Loucy (cell line): ENCODE data around the gene MSANTD7.
"Not testable (repeated sequence)": the region's sequence is repeated elsewhere in the genome, so short reads cannot be mapped to it uniquely, and the experiment has no call there.

Experiments used
- H2AFZ ChIP-seq: fragments of 200-600 bp; sonication (generic); 2 replicates; pipeline ENCODE4 v1.6.0; 2016; ENCODE audit warnings: antibody characterized with exemption, mild to moderate bottlenecking, low read length, moderate library complexity
- H3F3A ChIP-seq: fragments of 200-600 bp; 2 replicates; pipeline ENCODE4 v1.6.0; 2016; ENCODE audit warnings: antibody characterized with exemption, low read depth, mild to moderate bottlenecking
- H3K27me3 ChIP-seq: fragments of 200-600 bp; sonication (generic); 2 replicates; pipeline ENCODE4 v1.6.1; 2014; ENCODE audit warnings: low read length, mild to moderate bottlenecking; ENCODE audit not compliant: insufficient read depth, poor library complexity, severe bottlenecking
- H3K36me3 ChIP-seq: fragments of 200-600 bp; sonication (generic); 2 replicates; pipeline ENCODE4 v1.6.1; 2016; ENCODE audit warnings: low read length; ENCODE audit not compliant: insufficient read depth
- H3K4me1 ChIP-seq: fragments of 200-600 bp; sonication (generic); 2 replicates; pipeline ENCODE4 v1.5.1; 2014; ENCODE audit warnings: low read length, mild to moderate bottlenecking; ENCODE audit not compliant: insufficient read depth, poor library complexity, severe bottlenecking
- H3K4me2 ChIP-seq: fragments of 200-600 bp; sonication (generic); 2 replicates; pipeline ENCODE4 v1.6.0; 2014; ENCODE audit warnings: antibody characterized with exemption, low read length, low read depth, mild to moderate bottlenecking; ENCODE audit not compliant: poor library complexity, severe bottlenecking
- H3K4me3 ChIP-seq: fragments of 200-600 bp; sonication (generic); 2 replicates; pipeline ENCODE4 v1.5.1; 2014; ENCODE audit warnings: low read length, mild to moderate bottlenecking, mixed read lengths; ENCODE audit not compliant: poor library complexity, severe bottlenecking
- H3K79me2 ChIP-seq: fragments of 200-600 bp; sonication (generic); 2 replicates; pipeline ENCODE4 v1.6.1; 2014; ENCODE audit warnings: low read length; ENCODE audit not compliant: insufficient read depth
- H3K9ac ChIP-seq: fragments of 200-600 bp; sonication (generic); 2 replicates; pipeline ENCODE4 v1.6.0; 2014; ENCODE audit warnings: mild to moderate bottlenecking, low read depth, low read length, moderate library complexity; ENCODE audit not compliant: poor library complexity, severe bottlenecking
- H3K9me2 ChIP-seq: fragments of 200-600 bp; sonication (generic); replicated peaks from 2 replicates; pipeline ENCODE4 v1.6.1; 2016; ENCODE audit warnings: low read depth, low read length, mixed read lengths
- H3K9me3 ChIP-seq: fragments of 200-600 bp; sonication (generic); 2 replicates; pipeline ENCODE4 v1.6.1; 2014; ENCODE audit warnings: mild to moderate bottlenecking, antibody characterized with exemption, low read length, low read depth; ENCODE audit not compliant: insufficient read depth
- H4K20me1 ChIP-seq: fragments of 200-600 bp; sonication (generic); 2 replicates; pipeline ENCODE4 v1.6.0; 2014; ENCODE audit warnings: antibody characterized with exemption, low read length, mild to moderate bottlenecking; ENCODE audit not compliant: insufficient read depth, poor library complexity, severe bottlenecking
- EZH2phosphoT487 ChIP-seq: fragments of 200-600 bp; IDR thresholded peaks from 2 replicates; pipeline ENCODE4 v1.6.1; 2018; ENCODE audit warnings: antibody characterized with exemption, mild to moderate bottlenecking, moderate library complexity, borderline replicate concordance
- TF ChIP-seq, protein P1 (sequence below): fragments of 200-600 bp; sonication (generic); conservative IDR thresholded peaks from 2 replicates; pipeline ENCODE4 v1.5.1; 2014; ENCODE audit warnings: mild to moderate bottlenecking, antibody characterized with exemption, low read length

The MSANTD7 gene

DNA sequence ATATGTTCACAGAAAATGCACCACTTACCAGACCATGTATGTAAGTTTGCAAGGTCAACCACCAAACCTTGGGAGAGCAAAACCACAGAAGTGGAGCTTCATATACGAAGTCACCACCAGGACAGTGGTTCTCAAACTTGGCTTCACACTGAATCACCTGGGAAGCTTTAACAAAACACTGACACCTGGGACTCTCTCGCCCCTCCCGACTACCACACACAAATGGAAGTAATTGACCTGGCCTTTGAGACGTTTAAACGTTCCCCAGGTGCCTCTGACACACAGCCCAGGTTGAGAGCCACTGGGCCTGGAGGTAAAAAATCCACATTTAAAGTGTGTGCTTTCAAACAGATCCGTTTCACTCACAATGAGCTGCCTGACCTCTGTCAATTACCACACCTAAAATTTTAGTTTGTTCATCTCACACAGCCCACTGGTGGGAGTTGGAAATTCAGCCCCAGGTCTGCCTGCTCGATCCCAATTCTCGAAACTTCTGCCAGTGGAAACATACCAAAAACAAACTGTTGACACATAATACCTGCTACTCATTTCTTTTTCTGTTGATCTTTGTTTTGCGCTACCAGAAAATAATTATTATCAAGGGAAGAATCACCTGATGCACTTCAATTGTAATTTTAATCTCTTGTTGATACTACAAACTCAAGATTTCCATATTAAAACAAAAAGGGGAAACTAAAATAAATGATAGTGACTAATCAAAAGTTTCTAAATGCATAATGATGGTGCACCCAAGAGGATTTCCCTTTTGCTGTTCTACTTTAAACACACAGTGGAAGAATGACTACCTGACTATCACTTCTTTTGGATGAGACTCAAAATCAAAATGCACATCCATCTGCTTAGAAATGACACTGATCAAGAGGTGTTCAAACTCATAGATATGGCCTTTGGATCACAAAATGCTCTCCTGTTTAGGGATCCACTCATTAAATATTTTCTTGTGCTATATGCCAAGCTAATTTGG, 26.8 kb upstream of the MSANTD7 start:
- Histone ChIP-seq H3K4me1 (peaks cover 11% of the 10 kb centered on the region), H3K4me3 (no peak overlapping the region), H3K79me2 (no peaks in the 10 kb centered on the region), H3K4me2 (no peak overlapping the region), H3K27me3 (no peaks in the 10 kb centered on the region), H3K9ac (no peak overlapping the region), H3K36me3 (no peaks in the 10 kb centered on the region), H3K9me2 (no peaks in the 10 kb centered on the region), H3F3A (no peaks in the 10 kb centered on the region), H3K9me3 (no peaks in the 10 kb centered on the region), H2AFZ (no peak overlapping the region), H4K20me1 (no peaks in the 10 kb centered on the region)
- no peak for TF ChIP-seq EZH2phosphoT487
- TF ChIP-seq, protein P1, sequence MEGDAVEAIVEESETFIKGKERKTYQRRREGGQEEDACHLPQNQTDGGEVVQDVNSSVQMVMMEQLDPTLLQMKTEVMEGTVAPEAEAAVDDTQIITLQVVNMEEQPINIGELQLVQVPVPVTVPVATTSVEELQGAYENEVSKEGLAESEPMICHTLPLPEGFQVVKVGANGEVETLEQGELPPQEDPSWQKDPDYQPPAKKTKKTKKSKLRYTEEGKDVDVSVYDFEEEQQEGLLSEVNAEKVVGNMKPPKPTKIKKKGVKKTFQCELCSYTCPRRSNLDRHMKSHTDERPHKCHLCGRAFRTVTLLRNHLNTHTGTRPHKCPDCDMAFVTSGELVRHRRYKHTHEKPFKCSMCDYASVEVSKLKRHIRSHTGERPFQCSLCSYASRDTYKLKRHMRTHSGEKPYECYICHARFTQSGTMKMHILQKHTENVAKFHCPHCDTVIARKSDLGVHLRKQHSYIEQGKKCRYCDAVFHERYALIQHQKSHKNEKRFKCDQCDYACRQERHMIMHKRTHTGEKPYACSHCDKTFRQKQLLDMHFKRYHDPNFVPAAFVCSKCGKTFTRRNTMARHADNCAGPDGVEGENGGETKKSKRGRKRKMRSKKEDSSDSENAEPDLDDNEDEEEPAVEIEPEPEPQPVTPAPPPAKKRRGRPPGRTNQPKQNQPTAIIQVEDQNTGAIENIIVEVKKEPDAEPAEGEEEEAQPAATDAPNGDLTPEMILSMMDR = no peak

DNA sequence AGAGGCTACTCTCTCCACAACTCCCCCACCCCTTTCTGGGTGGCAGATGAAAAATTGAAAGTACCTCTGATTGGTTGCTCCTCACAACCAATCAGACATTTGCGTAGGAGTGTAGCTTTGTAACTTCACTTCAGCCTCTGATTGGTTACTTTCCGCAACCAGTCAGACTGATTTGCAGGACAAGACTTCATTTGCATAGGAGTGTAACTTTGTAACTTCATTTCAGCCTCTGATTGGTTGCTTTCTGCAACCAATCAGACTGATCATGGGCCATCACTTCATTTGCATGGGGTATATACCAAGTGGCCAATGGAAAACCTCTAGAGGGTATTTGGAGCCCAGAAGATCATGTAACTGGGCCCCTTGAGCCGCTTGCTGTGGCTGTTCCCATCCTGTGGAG, 25.8 kb upstream of the MSANTD7 start:
- Histone ChIP-seq H3K79me2 (no peaks in the 10 kb centered on the region), H3K9ac (no peak overlapping the region), H3K9me2 (no peaks in the 10 kb centered on the region), H3K36me3 (no peaks in the 10 kb centered on the region), H2AFZ (no peak overlapping the region), H3K4me1 (peaks cover 11% of the 10 kb centered on the region), H3K27me3 (no peaks in the 10 kb centered on the region), H4K20me1 (no peaks in the 10 kb centered on the region), H3K4me2 (peak overlapping the region; percentile 3), H3K9me3 (no peaks in the 10 kb centered on the region), H3F3A (no peaks in the 10 kb centered on the region), H3K4me3 (no peak overlapping the region)
- TF ChIP-seq, protein P1 = no peak
- no peak for TF ChIP-seq EZH2phosphoT487

DNA sequence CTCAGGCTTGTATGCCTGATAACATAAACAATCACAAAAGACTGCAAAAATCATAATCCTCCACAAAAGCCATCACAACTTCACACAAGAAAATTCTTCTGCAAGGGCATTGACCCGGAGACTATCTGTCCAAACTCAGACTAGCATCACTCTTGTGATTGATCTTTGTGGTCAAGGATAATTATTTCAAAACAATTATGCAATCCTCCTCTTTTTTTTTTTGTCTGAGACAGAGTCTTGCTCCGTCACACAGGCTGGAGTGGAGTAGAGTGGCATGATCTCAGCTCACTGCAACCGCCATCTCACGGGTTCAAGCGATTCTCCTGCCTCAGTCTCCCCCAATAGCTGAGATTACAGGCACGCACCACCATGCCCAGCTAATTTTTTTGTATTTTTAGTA, 22.4 kb upstream of the MSANTD7 start:
- H4K20me1 ChIP-seq = no peaks in the 10 kb centered on the region
- H3K27me3 ChIP-seq = no peaks in the 10 kb centered on the region
- H3K36me3 ChIP-seq = no peaks in the 10 kb centered on the region
- H3K4me1 ChIP-seq = peaks cover 11% of the 10 kb centered on the region
- TF ChIP-seq EZH2phosphoT487 = no peak
- TF ChIP-seq, protein P1 = no peak
- no peak overlapping the region for H3K9ac ChIP-seq
- H3K79me2 ChIP-seq = no peaks in the 10 kb centered on the region
- no peak overlapping the region for H2AFZ ChIP-seq
- no peaks in the 10 kb centered on the region for H3K9me2 ChIP-seq
- no peak overlapping the region for H3K4me2 ChIP-seq
- H3F3A ChIP-seq = no peaks in the 10 kb centered on the region
- H3K9me3 ChIP-seq = no peaks in the 10 kb centered on the region
- H3K4me3 ChIP-seq = no peak overlapping the region

DNA sequence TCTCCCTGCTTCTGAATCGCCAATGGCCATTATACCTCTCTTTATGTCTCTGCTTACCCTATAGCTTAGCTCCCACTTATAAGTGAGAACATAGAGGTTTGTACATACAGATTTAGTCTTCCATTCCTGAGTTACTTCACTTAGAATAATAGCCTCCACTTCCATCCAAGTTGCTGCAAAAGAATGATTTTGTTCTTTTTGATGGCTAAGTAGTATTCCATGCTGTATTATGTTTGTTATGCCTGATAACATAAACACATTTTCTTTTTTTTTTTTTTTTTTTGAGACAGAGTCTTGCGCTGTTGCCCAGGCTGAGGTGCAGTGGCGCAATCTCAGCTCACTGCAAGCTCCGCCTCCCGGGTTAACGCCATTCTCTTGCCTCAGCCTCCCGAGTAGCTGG, 21.4 kb upstream of the MSANTD7 start:
- H4K20me1 ChIP-seq = not testable (repeated sequence)

More for the DNA sequence above, 21.4 kb upstream of the MSANTD7 start:
- not testable (repeated sequence) for H2AFZ ChIP-seq, H3K4me3 ChIP-seq, H3K27me3 ChIP-seq, H3K9me3 ChIP-seq, H3K79me2 ChIP-seq, H3K9me2 ChIP-seq, H3F3A ChIP-seq, H3K36me3 ChIP-seq, H3K9ac ChIP-seq, H3K4me2 ChIP-seq
- H3K4me1 ChIP-seq = peaks cover 10% of the 10 kb centered on the region
